Loucy (cell line): Measurements from ENCODE around the gene SEC14L3.

Source experiments
- H2AFZ ChIP-seq: fragments of 200-600 bp; sonication (generic); 2 replicates; pipeline ENCODE4 v1.6.0; 2016; ENCODE audit warnings: antibody characterized with exemption, mild to moderate bottlenecking, low read length, moderate library complexity
- H3F3A ChIP-seq: fragments of 200-600 bp; 2 replicates; pipeline ENCODE4 v1.6.0; 2016; ENCODE audit warnings: antibody characterized with exemption, low read depth, mild to moderate bottlenecking
- H3K27me3 ChIP-seq: fragments of 200-600 bp; sonication (generic); 2 replicates; pipeline ENCODE4 v1.6.1; 2014; ENCODE audit warnings: low read length, mild to moderate bottlenecking; ENCODE audit not compliant: insufficient read depth, poor library complexity, severe bottlenecking
- H3K36me3 ChIP-seq: fragments of 200-600 bp; sonication (generic); 2 replicates; pipeline ENCODE4 v1.6.1; 2016; ENCODE audit warnings: low read length; ENCODE audit not compliant: insufficient read depth
- H3K4me1 ChIP-seq: fragments of 200-600 bp; sonication (generic); 2 replicates; pipeline ENCODE4 v1.5.1; 2014; ENCODE audit warnings: low read length, mild to moderate bottlenecking; ENCODE audit not compliant: insufficient read depth, poor library complexity, severe bottlenecking
- H3K4me2 ChIP-seq: fragments of 200-600 bp; sonication (generic); 2 replicates; pipeline ENCODE4 v1.6.0; 2014; ENCODE audit warnings: antibody characterized with exemption, low read length, low read depth, mild to moderate bottlenecking; ENCODE audit not compliant: poor library complexity, severe bottlenecking
- H3K4me3 ChIP-seq: fragments of 200-600 bp; sonication (generic); 2 replicates; pipeline ENCODE4 v1.5.1; 2014; ENCODE audit warnings: low read length, mild to moderate bottlenecking, mixed read lengths; ENCODE audit not compliant: poor library complexity, severe bottlenecking
- H3K79me2 ChIP-seq: fragments of 200-600 bp; sonication (generic); 2 replicates; pipeline ENCODE4 v1.6.1; 2014; ENCODE audit warnings: low read length; ENCODE audit not compliant: insufficient read depth
- H3K9ac ChIP-seq: fragments of 200-600 bp; sonication (generic); 2 replicates; pipeline ENCODE4 v1.6.0; 2014; ENCODE audit warnings: mild to moderate bottlenecking, low read depth, low read length, moderate library complexity; ENCODE audit not compliant: poor library complexity, severe bottlenecking
- H3K9me2 ChIP-seq: fragments of 200-600 bp; sonication (generic); replicated peaks from 2 replicates; pipeline ENCODE4 v1.6.1; 2016; ENCODE audit warnings: low read depth, low read length, mixed read lengths
- H3K9me3 ChIP-seq: fragments of 200-600 bp; sonication (generic); 2 replicates; pipeline ENCODE4 v1.6.1; 2014; ENCODE audit warnings: mild to moderate bottlenecking, antibody characterized with exemption, low read length, low read depth; ENCODE audit not compliant: insufficient read depth
- H4K20me1 ChIP-seq: fragments of 200-600 bp; sonication (generic); 2 replicates; pipeline ENCODE4 v1.6.0; 2014; ENCODE audit warnings: antibody characterized with exemption, low read length, mild to moderate bottlenecking; ENCODE audit not compliant: insufficient read depth, poor library complexity, severe bottlenecking
- EZH2phosphoT487 ChIP-seq: fragments of 200-600 bp; IDR thresholded peaks from 2 replicates; pipeline ENCODE4 v1.6.1; 2018; ENCODE audit warnings: antibody characterized with exemption, mild to moderate bottlenecking, moderate library complexity, borderline replicate concordance
- TF ChIP-seq, protein P1 (sequence below): fragments of 200-600 bp; sonication (generic); conservative IDR thresholded peaks from 2 replicates; pipeline ENCODE4 v1.5.1; 2014; ENCODE audit warnings: mild to moderate bottlenecking, antibody characterized with exemption, low read length

SEC14L3 gene

GRCh38 chr22:30502911-30503310 is 31.1 kb upstream of the SEC14L3 start:
- Histone ChIP-seq H3K79me2 (no peaks in the 10 kb centered on the region), H3K4me1 (no peaks in the 10 kb centered on the region), H3K9ac (no peak overlapping the region), H3F3A (no peaks in the 10 kb centered on the region), H4K20me1 (no peaks in the 10 kb centered on the region), H3K4me2 (no peak overlapping the region), H3K9me2 (no peaks in the 10 kb centered on the region), H3K9me3 (no peaks in the 10 kb centered on the region), H3K36me3 (no peaks in the 10 kb centered on the region), H3K27me3 (no peaks in the 10 kb centered on the region), H3K4me3 (no peak overlapping the region), H2AFZ (no peak overlapping the region)
- TF ChIP-seq, protein P1, sequence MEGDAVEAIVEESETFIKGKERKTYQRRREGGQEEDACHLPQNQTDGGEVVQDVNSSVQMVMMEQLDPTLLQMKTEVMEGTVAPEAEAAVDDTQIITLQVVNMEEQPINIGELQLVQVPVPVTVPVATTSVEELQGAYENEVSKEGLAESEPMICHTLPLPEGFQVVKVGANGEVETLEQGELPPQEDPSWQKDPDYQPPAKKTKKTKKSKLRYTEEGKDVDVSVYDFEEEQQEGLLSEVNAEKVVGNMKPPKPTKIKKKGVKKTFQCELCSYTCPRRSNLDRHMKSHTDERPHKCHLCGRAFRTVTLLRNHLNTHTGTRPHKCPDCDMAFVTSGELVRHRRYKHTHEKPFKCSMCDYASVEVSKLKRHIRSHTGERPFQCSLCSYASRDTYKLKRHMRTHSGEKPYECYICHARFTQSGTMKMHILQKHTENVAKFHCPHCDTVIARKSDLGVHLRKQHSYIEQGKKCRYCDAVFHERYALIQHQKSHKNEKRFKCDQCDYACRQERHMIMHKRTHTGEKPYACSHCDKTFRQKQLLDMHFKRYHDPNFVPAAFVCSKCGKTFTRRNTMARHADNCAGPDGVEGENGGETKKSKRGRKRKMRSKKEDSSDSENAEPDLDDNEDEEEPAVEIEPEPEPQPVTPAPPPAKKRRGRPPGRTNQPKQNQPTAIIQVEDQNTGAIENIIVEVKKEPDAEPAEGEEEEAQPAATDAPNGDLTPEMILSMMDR, result no peak
- no peak for TF ChIP-seq EZH2phosphoT487

DNA sequence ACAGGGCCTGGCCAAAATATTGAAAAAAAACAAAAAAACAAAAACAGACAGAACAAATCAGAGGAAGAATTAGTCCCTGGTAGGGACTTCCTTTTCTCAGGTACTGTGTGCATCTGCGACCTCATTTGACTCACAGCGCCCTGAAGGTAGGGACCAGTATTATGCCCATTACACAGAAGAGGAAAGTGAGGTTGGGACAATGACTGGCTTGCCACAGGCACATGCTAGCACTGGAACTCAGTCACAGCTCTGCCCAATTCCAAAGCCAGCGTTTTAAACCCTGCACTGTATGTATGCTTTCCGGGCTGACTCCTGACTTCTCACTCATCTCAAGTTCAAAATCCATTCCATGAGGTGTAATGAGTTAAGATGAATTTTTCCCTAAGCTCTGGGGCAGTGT is 30.3 kb upstream of the SEC14L3 start:
- no peak overlapping the region for H3K4me2 ChIP-seq
- H3K9me3 ChIP-seq, result no peaks in the 10 kb centered on the region
- no peaks in the 10 kb centered on the region for H3K4me1 ChIP-seq
- H3K9ac ChIP-seq, result no peak overlapping the region
- TF ChIP-seq EZH2phosphoT487, result no peak
- TF ChIP-seq, protein P1, result no peak
- H3K27me3 ChIP-seq, result no peaks in the 10 kb centered on the region
- H3K4me3 ChIP-seq, result no peak overlapping the region
- no peaks in the 10 kb centered on the region for H3F3A ChIP-seq
- no peaks in the 10 kb centered on the region for H3K9me2 ChIP-seq
- no peaks in the 10 kb centered on the region for H4K20me1 ChIP-seq
- no peak overlapping the region for H2AFZ ChIP-seq
- H3K36me3 ChIP-seq, result no peaks in the 10 kb centered on the region
- H3K79me2 ChIP-seq, result no peaks in the 10 kb centered on the region

DNA sequence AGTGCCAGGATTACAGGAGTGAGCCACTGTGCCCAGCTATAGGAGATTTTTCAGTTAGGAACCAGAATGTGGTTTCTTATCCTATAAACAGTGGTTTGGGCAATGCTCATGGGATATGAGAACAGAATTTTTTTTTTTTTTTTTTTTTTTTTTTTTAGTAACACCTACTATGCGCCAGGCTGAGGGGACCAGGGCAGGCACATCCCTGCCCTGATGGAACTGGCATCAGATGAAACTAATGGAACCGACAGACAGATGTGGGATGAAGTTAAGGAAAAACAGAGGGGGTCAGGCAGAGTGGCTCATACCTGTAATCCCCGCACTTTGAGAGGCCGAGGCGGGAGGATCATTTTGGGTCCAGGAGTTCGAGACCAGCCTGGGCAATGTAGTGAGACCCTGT is 28.8 kb upstream of the SEC14L3 start:
- TF ChIP-seq, protein P1, result no peak
- no peak for TF ChIP-seq EZH2phosphoT487
- no peak overlapping the region for H2AFZ ChIP-seq

More for the DNA sequence above, 28.8 kb upstream of the SEC14L3 start:
- Histone ChIP-seq H3K4me3 (no peak overlapping the region), H3K9me2 (no peaks in the 10 kb centered on the region), H3K9me3 (no peaks in the 10 kb centered on the region), H3K27me3 (no peaks in the 10 kb centered on the region), H4K20me1 (no peaks in the 10 kb centered on the region), H3K4me2 (no peak overlapping the region), H3K79me2 (no peaks in the 10 kb centered on the region), H3K9ac (no peak overlapping the region), H3F3A (no peaks in the 10 kb centered on the region), H3K4me1 (no peaks in the 10 kb centered on the region), H3K36me3 (no peaks in the 10 kb centered on the region)
